Spleen (tissue), 7 donors: Measurements from ENCODE around the gene LOXHD1.

Source experiments
- CTCF ChIP-seq, 11 experiments: fragments of 200-600 bp in 7 of 11; fragments of 450-650 bp in 4 of 11; sonication (generic) in 4 of 11; IDR thresholded peaks in 8 of 11; conservative IDR thresholded peaks in 3 of 11; 1 replicate in 7 of 11; 2 replicates in 4 of 11; pipeline versions ENCODE4 v1.4.0 to v1.8.0; 2016 to 2021; ENCODE audit warnings: antibody characterized with exemption in 11 of 11, inconsistent platforms in 4 of 11, mild to moderate bottlenecking in 1 of 11
- POLR2A ChIP-seq, 3 donors: fragments of 450-650 bp; IDR thresholded peaks; one replicate each; pipeline ENCODE4 v1.5.1; 2017; ENCODE audit warnings: antibody characterized with exemption in 3 of 3, mild to moderate bottlenecking in 1 of 3
- donor health status: DM: no; HTN: no; CAD: no; lungs with moderate emphysema.
- donor health status: DM: no; HTN: no; CAD: no.
- donor health status: DM: no; HTN: no; CAD: no.

- TF ChIP-seq CTCF (IDR thresholded peaks at IDR 0.05 in 8 of 11, conservative IDR thresholded peaks at IDR 0.05 in 3 of 11) (no peak), POLR2A (IDR thresholded peaks at IDR 0.05) (no peak)
Observed at GRCh38 chr18:46509530-46509929, 147.5 kb downstream of the LOXHD1 start.
